ENCODE data around the gene AFF1. TPM values are rescaled to one million over a fixed set of nuclear protein-coding genes. Genes with fewer than 3 reads are reported as not detected.

AFF1 gene
- total and polyA plus RNA-seq, 4 donors: 7.2 to 42.8 (median 21.5) TPM

DNA sequence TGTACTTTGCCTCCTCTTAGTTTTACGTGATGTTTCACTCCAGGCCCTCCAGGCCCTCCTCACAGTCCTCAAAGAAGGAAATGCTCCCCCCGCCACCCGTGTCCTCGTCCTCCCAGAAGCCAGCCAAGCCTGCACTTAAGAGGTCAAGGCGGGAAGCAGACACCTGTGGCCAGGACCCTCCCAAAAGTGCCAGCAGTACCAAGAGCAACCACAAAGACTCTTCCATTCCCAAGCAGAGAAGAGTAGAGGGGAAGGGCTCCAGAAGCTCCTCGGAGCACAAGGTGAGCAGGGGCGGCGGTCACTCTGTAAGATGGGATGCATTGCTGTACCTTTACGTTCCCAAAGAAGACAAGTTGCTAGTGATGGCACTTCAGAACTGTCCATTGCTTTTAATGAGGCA lies 191.2 kb downstream of the AFF1 start:
- Histone ChIP-seq H3K27ac (ENCODE audit: low read depth in 1 of 2, low read length in 2 of 2) (no peak overlapping the region), H3K9me3 (ENCODE audit: control insufficient read depth in 4 of 4, low read length in 3 of 4) (no peaks in the 10 kb centered on the region), H3K27me3 (ENCODE audit: control insufficient read depth in 4 of 4, insufficient read depth in 4 of 4, low read length in 3 of 4) (no peaks in the 10 kb centered on the region), H3K4me3 (ENCODE audit: low read depth in 1 of 3, low read length in 3 of 3) (no peak overlapping the region), H3K9ac (ENCODE audit: low read depth in 1 of 2, low read length in 2 of 2) (no peak overlapping the region), H3K4me1 (ENCODE audit: control insufficient read depth in 4 of 4, insufficient read depth in 4 of 4, low read length in 3 of 4) (peaks cover 2 to 27% (median 21%) of the 10 kb centered on the region in 4 donors), H3K36me3 (ENCODE audit: control insufficient read depth in 4 of 4, insufficient read depth in 3 of 4, low read depth in 1 of 4, low read length in 3 of 4) (peaks cover 3 to 54% (median 40%) of the 10 kb centered on the region in 4 donors)
- 92% methylated on average over 9 of the region's 9 CpGs for WGBS
- no peak for DNase-seq (ENCODE audit: low spot score)
- TF ChIP-seq JUND (IDR thresholded peaks at IDR 0.05) (no peak), FOXA2 (IDR thresholded peaks at IDR 0.05) (no peak), HNF4G (IDR thresholded peaks at IDR 0.05) (no peak), EGR1 (IDR thresholded peaks at IDR 0.05; ENCODE audit: low read depth in 2 of 2) (no peak), ATF3 (IDR thresholded peaks at IDR 0.05) (no peak), CTCF (IDR thresholded peaks at IDR 0.05; ENCODE audit: low read depth, low read length, missing input control) (no peak), RXRA (IDR thresholded peaks at IDR 0.05) (no peak), RAD21 (IDR thresholded peaks at IDR 0.05) (no peak), FOXA1 (IDR thresholded peaks at IDR 0.05) (no peak), NR2F2 (IDR thresholded peaks at IDR 0.05) (no peak), YY1 (IDR thresholded peaks at IDR 0.05) (no peak), SP1 (IDR thresholded peaks at IDR 0.05) (no peak), HNF4A (conservative IDR thresholded peaks at IDR 0.05) (no peak)
- TF ChIP-seq, protein P1, sequence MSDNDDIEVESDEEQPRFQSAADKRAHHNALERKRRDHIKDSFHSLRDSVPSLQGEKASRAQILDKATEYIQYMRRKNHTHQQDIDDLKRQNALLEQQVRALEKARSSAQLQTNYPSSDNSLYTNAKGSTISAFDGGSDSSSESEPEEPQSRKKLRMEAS (IDR thresholded peaks at IDR 0.05): no peak
- TF ChIP-seq, protein P2, sequence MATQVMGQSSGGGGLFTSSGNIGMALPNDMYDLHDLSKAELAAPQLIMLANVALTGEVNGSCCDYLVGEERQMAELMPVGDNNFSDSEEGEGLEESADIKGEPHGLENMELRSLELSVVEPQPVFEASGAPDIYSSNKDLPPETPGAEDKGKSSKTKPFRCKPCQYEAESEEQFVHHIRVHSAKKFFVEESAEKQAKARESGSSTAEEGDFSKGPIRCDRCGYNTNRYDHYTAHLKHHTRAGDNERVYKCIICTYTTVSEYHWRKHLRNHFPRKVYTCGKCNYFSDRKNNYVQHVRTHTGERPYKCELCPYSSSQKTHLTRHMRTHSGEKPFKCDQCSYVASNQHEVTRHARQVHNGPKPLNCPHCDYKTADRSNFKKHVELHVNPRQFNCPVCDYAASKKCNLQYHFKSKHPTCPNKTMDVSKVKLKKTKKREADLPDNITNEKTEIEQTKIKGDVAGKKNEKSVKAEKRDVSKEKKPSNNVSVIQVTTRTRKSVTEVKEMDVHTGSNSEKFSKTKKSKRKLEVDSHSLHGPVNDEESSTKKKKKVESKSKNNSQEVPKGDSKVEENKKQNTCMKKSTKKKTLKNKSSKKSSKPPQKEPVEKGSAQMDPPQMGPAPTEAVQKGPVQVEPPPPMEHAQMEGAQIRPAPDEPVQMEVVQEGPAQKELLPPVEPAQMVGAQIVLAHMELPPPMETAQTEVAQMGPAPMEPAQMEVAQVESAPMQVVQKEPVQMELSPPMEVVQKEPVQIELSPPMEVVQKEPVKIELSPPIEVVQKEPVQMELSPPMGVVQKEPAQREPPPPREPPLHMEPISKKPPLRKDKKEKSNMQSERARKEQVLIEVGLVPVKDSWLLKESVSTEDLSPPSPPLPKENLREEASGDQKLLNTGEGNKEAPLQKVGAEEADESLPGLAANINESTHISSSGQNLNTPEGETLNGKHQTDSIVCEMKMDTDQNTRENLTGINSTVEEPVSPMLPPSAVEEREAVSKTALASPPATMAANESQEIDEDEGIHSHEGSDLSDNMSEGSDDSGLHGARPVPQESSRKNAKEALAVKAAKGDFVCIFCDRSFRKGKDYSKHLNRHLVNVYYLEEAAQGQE (IDR thresholded peaks at IDR 0.05): no peak
- TF ChIP-seq, protein P3, sequence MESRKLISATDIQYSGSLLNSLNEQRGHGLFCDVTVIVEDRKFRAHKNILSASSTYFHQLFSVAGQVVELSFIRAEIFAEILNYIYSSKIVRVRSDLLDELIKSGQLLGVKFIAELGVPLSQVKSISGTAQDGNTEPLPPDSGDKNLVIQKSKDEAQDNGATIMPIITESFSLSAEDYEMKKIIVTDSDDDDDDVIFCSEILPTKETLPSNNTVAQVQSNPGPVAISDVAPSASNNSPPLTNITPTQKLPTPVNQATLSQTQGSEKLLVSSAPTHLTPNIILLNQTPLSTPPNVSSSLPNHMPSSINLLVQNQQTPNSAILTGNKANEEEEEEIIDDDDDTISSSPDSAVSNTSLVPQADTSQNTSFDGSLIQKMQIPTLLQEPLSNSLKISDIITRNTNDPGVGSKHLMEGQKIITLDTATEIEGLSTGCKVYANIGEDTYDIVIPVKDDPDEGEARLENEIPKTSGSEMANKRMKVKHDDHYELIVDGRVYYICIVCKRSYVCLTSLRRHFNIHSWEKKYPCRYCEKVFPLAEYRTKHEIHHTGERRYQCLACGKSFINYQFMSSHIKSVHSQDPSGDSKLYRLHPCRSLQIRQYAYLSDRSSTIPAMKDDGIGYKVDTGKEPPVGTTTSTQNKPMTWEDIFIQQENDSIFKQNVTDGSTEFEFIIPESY (IDR thresholded peaks at IDR 0.05): no peak

Measured in liver (tissue), 9 donors.